Spleen (tissue), 11 donors: ENCODE data around the gene ARHGAP24. TPM values are rescaled to one million over a fixed set of nuclear protein-coding genes. Genes with fewer than 3 reads are reported as not detected.

Source experiments
- DNase-seq: peaks from one replicate; pipeline ENCODE4 v3.0.0-alpha.2; 2020
- H3K27ac ChIP-seq, 8 donors: fragments of 200-600 bp; sonication (generic) in 7 of 8; 1 replicate in 4 of 8; 2 replicates in 4 of 8; pipeline versions ENCODE4 v1.5.0 to v1.8.0; 2016 to 2021; ENCODE audit warnings: inconsistent platforms in 4 of 8, mild to moderate bottlenecking in 4 of 8, moderate library complexity in 1 of 8
- H3K27me3 ChIP-seq, 7 donors: fragments of 200-600 bp; sonication (generic) in 6 of 7; replicated peaks in 1 of 7; 1 replicate in 4 of 7; 2 replicates in 3 of 7; pipeline versions ENCODE4 v1.5.0 to v1.8.0; 2016 to 2021; ENCODE audit warnings: inconsistent platforms in 3 of 7, mild to moderate bottlenecking in 1 of 7
- H3K36me3 ChIP-seq, 6 donors: fragments of 200-600 bp; sonication (generic) in 5 of 6; 1 replicate in 4 of 6; 2 replicates in 2 of 6; pipeline versions ENCODE4 v1.5.0 to v1.8.0; 2016 to 2021; ENCODE audit warnings: inconsistent platforms in 2 of 6
- H3K4me1 ChIP-seq, 6 donors: fragments of 200-600 bp; sonication (generic) in 5 of 6; 1 replicate in 3 of 6; 2 replicates in 3 of 6; pipeline versions ENCODE4 v1.5.0 to v1.8.0; 2016 to 2021; ENCODE audit warnings: inconsistent platforms in 3 of 6
- H3K4me3 ChIP-seq, 8 donors: fragments of 200-600 bp; sonication (generic) in 7 of 8; 1 replicate in 4 of 8; 2 replicates in 4 of 8; pipeline versions ENCODE4 v1.5.0 to v1.8.0; 2016 to 2021; ENCODE audit warnings: inconsistent platforms in 4 of 8, mild to moderate bottlenecking in 4 of 8, moderate library complexity in 2 of 8
- H3K9me3 ChIP-seq, 8 donors: fragments of 200-600 bp; sonication (generic) in 7 of 8; 1 replicate in 4 of 8; 2 replicates in 4 of 8; pipeline versions ENCODE4 v1.5.0 to v1.8.0; 2016 to 2021; ENCODE audit warnings: inconsistent platforms in 4 of 8
- POLR2A ChIP-seq, 3 donors: fragments of 450-650 bp; IDR thresholded peaks; one replicate each; pipeline ENCODE4 v1.5.1; 2017; ENCODE audit warnings: antibody characterized with exemption in 3 of 3, mild to moderate bottlenecking in 1 of 3
- POLR2AphosphoS5 ChIP-seq, 3 donors: sonication (generic); formaldehyde crosslinking; IDR thresholded peaks; one replicate each; pipeline ENCODE4 v1.5.1; 2017; ENCODE audit warnings: antibody characterized with exemption in 3 of 3
- WGBS, 5 donors: extraction: QIAGEN DNeasy Blood & Tissue Kit in 3 of 5; methylation state at CpG; one replicate each; pipeline versions ENCODE4 v1.1.5 to v1.1.7; 2013 to 2018; 5-methylcytosine and 5-hydroxymethylcytosine counted together
- intact Hi-C: fragments of 100-400 bp; cut with DNase I; formaldehyde crosslinking; loops from one replicate; pipeline ENCODE4 v1.15.0; 2023; ENCODE audit warnings: low total_unique reads
- polyA plus RNA-seq, 3 donors: library from polyadenylated mRNA; stranded (reverse); fragments of 200-250 nt; gene quantifications; one replicate each; pipeline ENCODE4 v1.2.1, GENCODE V29; 2013
- total RNA-seq, 7 donors: library from RNA; depleted of rRNA in 3 of 7; stranded (reverse); fragments of >200 nt in 3 of 7; fragmentation: NEBNext Ultra II Directional in 4 of 7; extraction: Animal tissue kit (Norgen Biotek cat#: 25700) in 4 of 7; gene quantifications; one replicate each; pipeline versions ENCODE4 v1.1.0 to v1.2.1, GENCODE V29; 2016 to 2021
- TF ChIP-seq, protein P1 (sequence below), 11 experiments: fragments of 200-600 bp in 7 of 11; fragments of 450-650 bp in 4 of 11; sonication (generic) in 4 of 11; IDR thresholded peaks in 8 of 11; conservative IDR thresholded peaks in 3 of 11; 1 replicate in 7 of 11; 2 replicates in 4 of 11; pipeline versions ENCODE4 v1.4.0 to v1.8.0; 2016 to 2021; ENCODE audit warnings: antibody characterized with exemption in 11 of 11, inconsistent platforms in 4 of 11, mild to moderate bottlenecking in 1 of 11
- donor health status: healthy with polysubstance abuse.
- donor health status: DM: no; HTN: no; CAD: no; lungs with moderate emphysema.
- donor health status: DM: no; HTN: no; CAD: no.
- donor health status: Bipolar disorder and iron deficiency.
- donor health status: healthy.
- donor health status: DM: no; HTN: no; CAD: no.
- donor health status: DM: yes; HTN: yes; CAD: no.

ARHGAP24 gene
- total and polyA plus RNA-seq, 10 donors = 23.1 to 199 (median 130) TPM

DNA sequence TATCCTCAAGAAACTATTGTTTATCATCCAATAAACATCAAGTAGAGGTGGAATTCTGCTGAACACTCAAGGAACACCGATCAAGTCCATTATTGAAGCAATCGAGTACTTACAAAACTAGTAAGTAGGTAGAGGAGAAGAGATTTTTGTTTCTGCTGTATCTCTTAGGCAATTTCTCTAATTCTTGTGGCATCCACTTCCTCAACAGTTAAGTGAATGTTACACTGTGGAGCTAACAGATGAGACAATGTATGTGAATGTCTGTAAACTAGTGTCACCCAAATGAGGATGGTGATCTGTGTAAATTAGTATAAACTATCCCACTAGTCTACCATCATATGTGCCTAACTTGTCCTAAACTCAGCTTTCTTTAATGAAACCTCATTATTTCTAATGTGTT lies 261.6 kb downstream of the ARHGAP24 start:
- Histone ChIP-seq H3K4me3 (no peak overlapping the region), H3K9me3 (no peaks in the 10 kb centered on the region), H3K27ac (peak overlapping the region in 7 of 8 donors; percentile 13 to 84 (median 80)), H3K36me3 (no peaks in the 10 kb centered on the region), H3K27me3 (no peaks in the 10 kb centered on the region), H3K4me1 (peaks cover 15 to 75% (median 56%) of the 10 kb centered on the region in 6 donors)
- no peak for DNase-seq
- TF ChIP-seq, protein P1, sequence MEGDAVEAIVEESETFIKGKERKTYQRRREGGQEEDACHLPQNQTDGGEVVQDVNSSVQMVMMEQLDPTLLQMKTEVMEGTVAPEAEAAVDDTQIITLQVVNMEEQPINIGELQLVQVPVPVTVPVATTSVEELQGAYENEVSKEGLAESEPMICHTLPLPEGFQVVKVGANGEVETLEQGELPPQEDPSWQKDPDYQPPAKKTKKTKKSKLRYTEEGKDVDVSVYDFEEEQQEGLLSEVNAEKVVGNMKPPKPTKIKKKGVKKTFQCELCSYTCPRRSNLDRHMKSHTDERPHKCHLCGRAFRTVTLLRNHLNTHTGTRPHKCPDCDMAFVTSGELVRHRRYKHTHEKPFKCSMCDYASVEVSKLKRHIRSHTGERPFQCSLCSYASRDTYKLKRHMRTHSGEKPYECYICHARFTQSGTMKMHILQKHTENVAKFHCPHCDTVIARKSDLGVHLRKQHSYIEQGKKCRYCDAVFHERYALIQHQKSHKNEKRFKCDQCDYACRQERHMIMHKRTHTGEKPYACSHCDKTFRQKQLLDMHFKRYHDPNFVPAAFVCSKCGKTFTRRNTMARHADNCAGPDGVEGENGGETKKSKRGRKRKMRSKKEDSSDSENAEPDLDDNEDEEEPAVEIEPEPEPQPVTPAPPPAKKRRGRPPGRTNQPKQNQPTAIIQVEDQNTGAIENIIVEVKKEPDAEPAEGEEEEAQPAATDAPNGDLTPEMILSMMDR (IDR thresholded peaks at IDR 0.05 in 8 of 11, conservative IDR thresholded peaks at IDR 0.05 in 3 of 11) = no peak
- TF ChIP-seq POLR2A (IDR thresholded peaks at IDR 0.05) (no peak), POLR2AphosphoS5 (IDR thresholded peaks at IDR 0.05) (no peak)
- 43 to 76% (median 72%) methylated on average over 2 of the region's 2 CpGs for WGBS, 5 donors
- intact Hi-C loops = no loop called here

DNA sequence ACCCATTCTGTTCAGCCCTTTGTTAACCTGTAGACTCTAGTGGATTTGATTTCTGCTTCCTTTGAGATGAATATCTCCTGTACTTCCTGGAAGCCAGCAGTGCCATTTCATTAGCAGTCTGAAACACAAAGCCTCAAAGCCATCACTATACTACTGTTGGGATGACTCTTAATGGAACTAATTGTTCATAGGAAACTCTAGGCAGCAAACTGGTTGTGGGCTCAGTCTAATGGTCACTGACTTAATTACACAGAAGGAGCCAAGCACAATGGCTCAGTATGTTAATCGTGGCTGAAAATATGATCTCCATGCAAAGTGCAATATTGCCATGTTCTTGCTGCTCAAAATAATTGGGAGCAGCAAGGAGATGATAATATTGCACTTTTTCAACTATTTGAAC lies 262.3 kb downstream of the ARHGAP24 start:
- no peak overlapping the region for H3K4me3 ChIP-seq
- TF ChIP-seq POLR2AphosphoS5 (IDR thresholded peaks at IDR 0.05) = no peak
- no peak for TF ChIP-seq POLR2A (IDR thresholded peaks at IDR 0.05)
- TF ChIP-seq, protein P1 (IDR thresholded peaks at IDR 0.05 in 8 of 11, conservative IDR thresholded peaks at IDR 0.05 in 3 of 11) = no peak
- 86 to 100% (median 91%) methylated on average over 1 of the region's 1 CpG for whole genome bisulfite sequencing, 5 donors
- H3K9me3 ChIP-seq = no peaks in the 10 kb centered on the region
- intact Hi-C loops = no loop called here
- peak overlapping the region in 7 of 8 donors; percentile 24 to 84 (median 80) for H3K27ac ChIP-seq
- H3K4me1 ChIP-seq = peaks cover 20 to 76% (median 60%) of the 10 kb centered on the region in 6 donors
- H3K36me3 ChIP-seq = no peaks in the 10 kb centered on the region
- no peak for DNase-seq
- H3K27me3 ChIP-seq = no peaks in the 10 kb centered on the region

DNA sequence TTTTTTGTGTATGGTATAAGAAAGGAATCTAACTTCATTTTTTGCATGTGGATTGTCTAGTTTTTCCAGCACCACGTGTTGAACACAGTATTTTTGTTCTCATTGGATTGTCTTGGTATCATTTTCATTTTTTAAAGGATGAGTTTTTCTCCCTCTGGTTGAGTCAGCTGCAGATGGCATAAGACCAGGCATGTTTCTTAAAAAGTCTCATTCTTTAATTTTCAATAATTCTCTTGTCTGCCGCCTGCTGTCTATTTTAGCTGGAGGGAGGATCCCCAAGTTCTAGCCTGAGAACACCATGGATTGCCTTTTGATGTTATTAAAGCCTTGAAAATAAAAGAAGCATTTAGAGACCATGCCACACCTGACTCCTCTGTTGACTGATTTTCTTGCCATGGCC lies 263.8 kb downstream of the ARHGAP24 start:
- TF ChIP-seq POLR2AphosphoS5 (IDR thresholded peaks at IDR 0.05) = no peak
- no peak for TF ChIP-seq POLR2A (IDR thresholded peaks at IDR 0.05)
- TF ChIP-seq, protein P1 (IDR thresholded peaks at IDR 0.05 in 8 of 11, conservative IDR thresholded peaks at IDR 0.05 in 3 of 11) = no peak

DNA sequence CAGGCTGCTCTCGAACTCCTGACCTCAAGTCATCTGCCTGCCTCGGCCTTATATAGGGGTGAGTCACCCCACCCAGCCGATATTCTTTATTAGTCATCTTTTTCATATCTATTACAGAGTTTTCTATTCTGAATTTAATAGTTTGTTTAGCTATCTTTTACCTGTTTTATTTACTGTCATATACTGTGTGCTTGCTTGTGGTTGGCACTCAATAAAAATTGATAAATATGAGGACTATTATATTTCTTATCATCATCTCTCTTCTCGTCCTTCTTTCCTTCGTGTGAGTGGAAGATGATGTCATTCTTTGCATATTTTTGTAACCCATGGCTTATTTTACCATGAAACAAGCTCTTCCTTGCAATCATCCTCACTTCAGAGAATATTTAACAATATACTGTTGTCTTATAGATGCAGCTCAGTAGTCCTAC lies 265.5 kb downstream of the ARHGAP24 start:
- no peak for DNase-seq
- Histone ChIP-seq H3K4me1 (peaks cover 9 to 76% (median 49%) of the 10 kb centered on the region in 6 donors), H3K36me3 (no peaks in the 10 kb centered on the region), H3K4me3 (no peak overlapping the region), H3K9me3 (no peaks in the 10 kb centered on the region), H3K27me3 (no peaks in the 10 kb centered on the region), H3K27ac (peak overlapping the region in 3 of 8 donors; percentile 66 to 79 (median 74))
- intact Hi-C loops = no loop called here
- TF ChIP-seq, protein P1 (IDR thresholded peaks at IDR 0.05 in 8 of 11, conservative IDR thresholded peaks at IDR 0.05 in 3 of 11) = no peak
- TF ChIP-seq POLR2A (IDR thresholded peaks at IDR 0.05) = no peak
- no peak for TF ChIP-seq POLR2AphosphoS5 (IDR thresholded peaks at IDR 0.05)
- WGBS, 5 donors = 52 to 72% (median 65%) methylated on average over 5 of the region's 5 CpGs

More for the DNA sequence above, 263.8 kb downstream of the ARHGAP24 start:
- Histone ChIP-seq H3K4me3 (no peak overlapping the region), H3K4me1 (peaks cover 16 to 78% (median 60%) of the 10 kb centered on the region in 6 donors), H3K27ac (no peak overlapping the region), H3K27me3 (no peaks in the 10 kb centered on the region), H3K36me3 (no peaks in the 10 kb centered on the region), H3K9me3 (no peaks in the 10 kb centered on the region)
- no peak for DNase-seq
- 80 to 90% (median 86%) methylated on average over 2 of the region's 2 CpGs for WGBS, 5 donors
- intact Hi-C loops = no loop called here
